Measurements from ENCODE around the gene MS4A14.
"Not testable (repeated sequence)": the region's sequence is repeated elsewhere in the genome, so short reads cannot be mapped to it uniquely, and the experiment has no call there.

The MS4A14 gene

DNA sequence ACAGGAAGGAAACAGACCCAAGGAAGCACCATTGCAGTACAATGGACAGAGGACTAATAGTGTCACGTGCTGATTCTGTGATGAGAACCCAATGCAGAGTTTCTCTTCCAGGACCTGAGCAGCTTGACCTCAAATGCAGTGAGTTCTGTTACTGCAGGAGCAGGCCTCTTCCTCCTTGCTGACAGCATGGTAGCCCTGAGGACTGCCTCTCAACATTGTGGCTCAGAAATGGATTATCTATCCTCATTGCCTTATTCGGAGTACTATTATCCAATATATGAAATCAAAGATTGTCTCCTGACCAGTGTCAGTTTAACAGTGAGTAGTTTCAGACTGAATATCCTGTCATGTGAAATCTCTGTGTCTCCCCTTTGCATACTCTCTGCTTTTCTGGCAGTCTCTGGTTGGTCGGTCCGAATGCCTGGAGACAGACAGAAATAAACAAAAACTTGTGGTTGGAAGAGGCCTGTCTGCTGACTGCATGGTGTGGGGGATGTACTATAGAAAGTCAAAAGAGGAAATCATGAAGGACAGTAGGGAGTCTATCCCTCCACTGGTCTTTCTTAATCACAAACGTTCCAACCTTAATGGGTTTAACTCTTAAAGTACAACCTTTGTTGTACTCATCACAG is 6.9 kb upstream of the MS4A14 start:
- DNase-seq, result no peak

DNA sequence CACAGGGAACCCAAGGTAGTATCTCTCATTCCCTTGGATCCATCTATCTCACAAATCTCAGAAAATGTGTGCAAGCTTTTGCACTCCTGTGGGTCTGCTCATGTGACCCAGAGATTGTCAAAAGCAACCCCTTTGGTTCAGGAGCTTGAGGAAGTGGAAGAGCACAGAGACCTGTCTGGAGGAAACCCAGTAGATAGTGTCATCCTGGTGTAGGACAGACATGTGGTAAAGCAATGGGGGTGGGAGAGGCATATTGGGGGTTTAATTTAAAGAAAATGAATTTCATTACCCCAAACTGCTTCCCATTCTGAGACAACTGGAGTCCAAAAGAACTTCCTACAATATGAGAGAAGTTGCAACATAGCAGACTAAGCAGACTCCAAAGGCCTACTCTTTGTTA is 5.8 kb upstream of the MS4A14 start:
- no peak for DNase-seq

DNA sequence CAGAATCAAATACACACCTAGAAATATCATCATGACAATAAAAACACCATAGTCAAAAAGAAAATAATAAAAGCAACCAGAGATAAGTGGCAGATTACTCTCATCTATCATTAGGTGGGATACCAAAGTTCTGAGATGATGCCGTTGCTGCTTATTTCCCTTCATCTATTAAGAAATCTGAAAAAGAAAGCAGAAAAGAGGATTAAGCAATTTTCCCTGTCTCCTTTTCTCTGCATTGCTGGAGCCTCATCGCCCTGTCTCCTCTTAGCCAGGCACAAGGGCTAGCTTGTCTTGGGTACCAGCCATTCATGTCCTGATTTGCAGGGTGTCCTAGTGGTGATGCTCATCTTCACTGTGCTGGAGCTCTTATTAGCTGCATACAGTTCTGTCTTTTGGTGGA is 3.9 kb upstream of the MS4A14 start:
- no peak for DNase-seq

DNA sequence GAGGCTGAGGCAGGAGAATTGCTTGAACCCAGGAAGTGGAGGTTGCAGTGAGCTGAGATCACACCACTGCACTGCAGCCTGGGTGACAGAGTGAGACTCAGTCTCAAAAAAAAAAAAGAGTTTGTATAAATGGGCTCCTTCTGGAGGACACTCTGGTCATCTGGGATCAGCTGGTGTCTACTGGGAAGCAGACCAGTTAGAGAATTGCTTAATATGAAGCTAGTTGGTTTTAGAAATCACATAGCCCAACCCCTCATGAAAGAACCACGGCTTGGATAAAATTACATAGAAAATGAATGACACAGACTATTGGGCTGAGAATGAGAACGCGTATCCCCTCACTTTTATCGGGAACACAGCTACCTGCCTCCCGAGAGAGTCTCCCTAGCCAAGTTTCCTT is 3.2 kb upstream of the MS4A14 start:
- no peak for DNase-seq

DNA sequence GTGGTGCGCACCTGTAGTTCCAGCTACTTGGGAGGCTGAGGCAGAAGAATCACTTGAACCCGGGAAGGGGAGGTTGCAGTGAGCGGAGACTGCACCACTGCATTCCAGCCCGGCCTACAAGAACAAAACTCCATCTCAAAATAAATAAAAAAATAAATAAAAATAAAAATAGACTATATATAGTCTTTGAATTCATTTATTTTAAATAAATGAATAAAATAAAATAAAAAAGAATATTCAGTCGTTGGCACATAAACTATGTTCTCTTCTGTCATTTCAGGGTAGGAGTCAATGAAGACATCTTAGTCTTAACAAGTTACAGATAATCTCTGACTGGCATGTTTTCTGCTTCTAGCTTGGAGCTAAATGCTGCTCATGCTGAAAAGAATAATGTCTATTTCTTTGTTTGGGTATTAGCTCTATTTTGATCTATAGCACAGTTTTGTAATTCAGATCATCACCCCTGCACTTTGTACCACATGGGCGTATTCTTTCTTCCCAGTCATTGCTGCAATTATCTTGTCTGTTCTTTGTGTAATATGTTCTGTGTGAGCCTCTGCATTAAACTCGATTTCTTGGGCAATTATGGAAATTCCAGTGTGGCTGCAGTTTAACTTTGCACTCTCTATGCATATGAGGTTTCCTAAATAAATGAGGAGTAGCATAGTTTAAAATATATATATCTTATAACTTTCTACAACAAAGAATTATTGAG is 1.4 kb upstream of the MS4A14 start:
- DNase-seq, result no peak

GRCh38 chr11:60396799-60397198 is 540 bp downstream of the MS4A14 start:
- no peak for DNase-seq

DNA sequence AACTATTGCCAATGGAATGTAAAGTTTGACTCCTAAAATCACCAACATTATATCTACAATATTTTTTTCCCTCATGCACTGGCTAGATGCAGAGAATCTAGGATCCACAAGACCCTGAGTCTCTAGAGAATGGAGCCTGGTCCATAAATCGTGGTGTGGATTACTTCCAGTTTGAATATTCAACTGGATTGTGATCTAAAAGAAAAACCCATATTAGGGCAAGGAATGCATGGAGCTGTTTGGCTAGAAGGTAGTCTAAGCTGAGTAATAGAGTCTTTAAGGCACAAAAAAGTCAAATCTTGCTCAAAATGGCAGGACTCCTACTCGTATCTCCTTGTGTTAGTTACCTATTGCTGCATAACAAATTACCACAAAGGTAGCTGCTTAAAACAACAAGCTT is 23.8 kb downstream of the MS4A14 start:
- no peak for DNase-seq

DNA sequence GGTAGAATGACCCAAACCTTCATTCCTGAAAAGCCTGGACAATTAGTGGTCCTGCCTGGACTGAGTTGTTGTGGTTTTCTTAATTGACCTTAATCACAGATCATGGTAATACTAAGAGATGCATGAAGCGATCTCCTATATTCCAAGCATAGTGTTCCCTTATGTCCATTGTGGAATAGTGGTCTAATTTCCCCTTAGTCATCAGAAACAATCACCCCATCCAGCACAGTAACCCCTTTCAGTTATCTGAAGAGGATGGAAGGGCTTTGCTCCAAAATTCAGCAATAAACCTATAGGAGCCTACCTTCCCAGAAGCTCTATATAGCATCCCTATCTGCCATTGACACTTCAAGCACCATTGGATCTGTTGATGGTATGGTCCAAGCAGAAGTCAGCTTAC is 26.4 kb downstream of the MS4A14 start:
- no peak for DNase-seq

DNA sequence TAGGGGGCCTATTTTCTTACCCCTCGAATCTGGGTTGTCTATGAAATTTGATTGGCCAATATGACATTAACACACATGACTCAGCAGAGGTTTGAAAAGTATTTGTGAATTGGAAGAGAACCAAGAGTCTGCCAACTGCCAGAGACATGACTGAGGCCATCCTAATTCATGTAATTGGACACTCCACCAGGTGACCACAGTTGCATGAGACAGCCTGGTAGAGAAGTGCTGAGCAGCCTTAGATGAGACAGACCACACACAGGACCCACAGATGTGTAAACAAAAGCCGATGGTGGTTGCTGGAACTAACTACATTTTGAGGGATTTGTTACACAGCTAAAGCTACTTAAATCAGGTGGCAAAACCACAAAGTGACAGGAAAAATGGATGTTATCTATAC is 32.3 kb downstream of the MS4A14 start:
- DNase-seq, result no peak

- no peak for DNase-seq
Measured at GRCh38 chr11:60429272-60429671, 33.0 kb downstream of the MS4A14 start, which contains the start of gene MS4A5. Gene MS4A5 (plus strand): TSS chr11:60429572. CDS start chr11:60429675, 103 bp downstream.

DNA sequence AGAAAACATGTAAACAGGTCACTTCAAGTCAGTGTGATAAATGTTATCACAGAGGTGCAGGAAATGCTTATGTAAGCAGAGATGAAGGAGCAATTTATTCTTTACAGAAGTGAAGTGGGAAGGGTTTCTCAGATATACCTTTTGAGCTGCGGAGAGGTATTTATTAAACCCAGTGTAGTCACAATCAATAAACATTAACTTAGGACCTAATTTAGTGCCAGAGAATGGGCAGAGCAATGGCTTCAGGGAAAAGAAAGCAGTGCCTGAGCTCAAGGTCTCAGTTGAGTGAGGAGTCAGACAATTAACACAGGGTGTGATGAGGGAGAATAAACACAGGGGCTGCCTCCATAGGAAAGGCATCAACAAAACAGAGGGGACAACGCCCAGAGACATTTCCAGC is 35.0 kb downstream of the MS4A14 start:
- DNase-seq, result no peak

- DNase-seq, result no peak
Measured at GRCh38 chr11:60433401-60433800, 37.1 kb downstream of the MS4A14 start.

DNA sequence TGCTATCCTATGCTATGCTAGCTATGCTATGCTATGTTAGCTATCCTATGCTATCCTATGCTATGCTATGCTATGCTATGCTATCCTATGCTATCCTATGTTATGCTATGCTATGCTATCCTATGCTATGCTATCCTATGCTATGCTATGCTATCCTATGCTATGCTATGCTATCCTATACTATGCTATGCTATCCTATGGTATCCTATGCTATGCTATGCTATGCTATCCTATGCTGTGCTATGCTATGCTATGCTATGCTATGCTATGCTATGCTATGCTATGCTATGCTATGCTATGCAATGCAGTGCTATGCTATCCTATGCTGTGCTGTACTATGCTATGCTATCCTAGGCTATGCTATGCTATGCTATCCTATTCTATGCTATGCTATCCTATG is 50.8 kb downstream of the MS4A14 start:
- DNase-seq, result no peak

GRCh38 chr11:60447846-60448245 is 51.6 kb downstream of the MS4A14 start:
- no peak for DNase-seq

- DNase-seq, result not testable (repeated sequence)
Measured at GRCh38 chr11:60451185-60451584, 54.9 kb downstream of the MS4A14 start.

DNA sequence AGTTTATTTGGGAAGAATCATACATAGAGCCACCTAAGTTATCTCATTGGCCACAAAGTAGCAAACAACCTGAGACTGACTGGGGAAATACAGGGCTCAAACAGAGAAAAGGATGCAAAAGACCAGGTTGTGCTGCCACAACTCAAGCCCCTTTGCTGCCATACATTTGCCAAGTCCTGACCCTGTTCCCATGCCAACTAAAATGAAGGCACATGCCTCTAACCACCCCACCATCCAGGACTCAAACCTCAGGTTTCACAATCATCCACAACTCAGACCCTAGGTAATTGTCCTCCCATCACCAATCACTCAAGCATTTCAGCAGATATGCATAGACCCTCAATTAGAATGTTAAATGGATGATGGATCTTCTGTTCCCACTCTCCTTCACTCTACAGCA is 58.0 kb downstream of the MS4A14 start:
- no peak for DNase-seq

GRCh38 chr11:60455531-60456042 is 59.3 kb downstream of the MS4A14 start, which contains the start of gene MS4A1:
Gene MS4A1 (plus strand): TSS chr11:60455847. CDS start chr11:60462375, 6,528 bp downstream.
- no peak for DNase-seq

DNA sequence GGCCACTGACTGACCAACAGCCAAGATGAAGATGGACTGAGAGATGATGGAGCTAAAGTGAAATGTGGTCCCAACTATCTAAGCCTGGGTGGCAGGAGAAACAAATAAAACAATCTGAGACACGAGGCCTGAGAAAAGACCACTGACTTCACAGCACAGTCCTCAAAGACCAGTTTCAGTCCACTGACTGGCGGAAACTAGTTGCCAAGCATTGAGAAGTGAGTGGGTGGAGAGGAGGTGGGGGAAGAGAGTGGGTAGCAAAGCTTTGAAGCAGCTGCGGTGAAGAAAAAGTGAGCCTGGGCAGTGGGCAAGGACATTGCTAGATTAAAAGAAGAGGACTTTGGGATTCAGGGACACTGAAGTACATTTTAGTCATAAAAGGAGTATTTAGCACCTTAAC is 61.3 kb downstream of the MS4A14 start:
- DNase-seq, result no peak

- DNase-seq, result no peak
Measured at GRCh38 chr11:60459345-60459744, 63.1 kb downstream of the MS4A14 start.

Data from NCI-H510A (cell line).